Gastroesophageal sphincter (tissue), 4 donors: ENCODE data around the gene ACSM5. TPM values are rescaled to one million over a fixed set of nuclear protein-coding genes. Genes with fewer than 3 reads are reported as not detected.

Source experiments
- ATAC-seq: fragments of 150-250 bp; one replicate; pipeline ENCODE4 v1.9.1; 2016; ENCODE audit warnings: mild to moderate bottlenecking, moderate library complexity
- H3K27ac ChIP-seq, 4 donors: fragments of 200-600 bp; sonication (generic) in 3 of 4; 1 replicate in 3 of 4; 2 replicates in 1 of 4; pipeline ENCODE4 v1.5.1; 2016 to 2019
- H3K27me3 ChIP-seq: fragments of 200-600 bp; sonication (generic); one replicate; pipeline ENCODE4 v1.5.1; 2019
- H3K36me3 ChIP-seq, 2 donors: fragments of 200-600 bp; sonication (generic); one replicate each; pipeline ENCODE4 v1.5.1; 2019; ENCODE audit warnings: control low read depth in 1 of 2
- H3K4me1 ChIP-seq, 3 donors: fragments of 200-600 bp; sonication (generic); 1 replicate in 2 of 3; 2 replicates in 1 of 3; pipeline ENCODE4 v1.5.1; 2016 to 2019; ENCODE audit warnings: control low read depth in 2 of 3
- H3K4me3 ChIP-seq, 2 donors: fragments of 200-600 bp; sonication (generic); one replicate each; pipeline ENCODE4 v1.5.1; 2019; ENCODE audit warnings: mild to moderate bottlenecking in 1 of 2, moderate library complexity in 1 of 2
- H3K9me3 ChIP-seq, 3 donors: fragments of 200-600 bp; sonication (generic); one replicate each; pipeline ENCODE4 v1.5.1; 2017 to 2019; ENCODE audit warnings: control low read depth in 2 of 3
- EP300 ChIP-seq: sonication (generic); formaldehyde crosslinking; IDR thresholded peaks from one replicate; pipeline ENCODE4 v1.6.1; 2017; ENCODE audit warnings: antibody characterized with exemption, mild to moderate bottlenecking
- POLR2A ChIP-seq, 2 donors: fragments of 450-650 bp; IDR thresholded peaks; one replicate each; pipeline ENCODE4 v1.6.1; 2017; ENCODE audit warnings: antibody characterized with exemption in 2 of 2, mild to moderate bottlenecking in 2 of 2, moderate library complexity in 1 of 2
- POLR2AphosphoS5 ChIP-seq: sonication (generic); formaldehyde crosslinking; IDR thresholded peaks from one replicate; pipeline ENCODE4 v1.6.1; 2017; ENCODE audit warnings: antibody characterized with exemption
- WGBS, 2 donors: methylation state at CpG; one replicate each; pipeline ENCODE4 v1.1.5; 2018; ENCODE audit warnings: low coverage in 1 of 2; 5-methylcytosine and 5-hydroxymethylcytosine counted together
- total RNA-seq, 4 donors: library from RNA; depleted of rRNA; stranded (reverse); fragments of >200 nt; gene quantifications; one replicate each; pipeline ENCODE4 v1.1.0, GENCODE V29; 2016
- TF ChIP-seq, protein P1 (sequence below), 4 experiments: fragments of 200-600 bp in 2 of 4; fragments of 450-650 bp in 2 of 4; sonication (generic) in 1 of 4; IDR thresholded peaks; one replicate each; pipeline ENCODE4 v1.5.1; 2017 to 2019; ENCODE audit warnings: antibody characterized with exemption in 4 of 4, mild to moderate bottlenecking in 2 of 4, moderate library complexity in 2 of 4

Gene ACSM5
- total RNA-seq, 4 donors from 2014 or later = 1.3 to 5.4 (median 5.0) TPM

DNA sequence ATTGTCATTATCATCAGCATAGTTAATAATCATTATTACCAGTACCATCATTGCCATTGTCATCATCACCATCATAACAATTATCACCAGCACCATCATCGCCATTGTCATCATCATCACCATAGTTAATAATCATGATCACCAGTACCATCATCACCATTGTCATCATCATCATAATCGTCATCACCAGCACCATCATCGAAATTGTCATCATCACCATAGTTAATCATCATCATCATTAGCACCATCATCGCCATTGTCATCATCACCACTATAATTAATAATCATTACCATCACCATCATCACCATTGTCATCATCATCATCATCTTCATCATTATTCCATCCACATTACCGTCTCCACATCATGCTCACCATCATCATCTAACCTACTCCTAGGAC is 18.3 kb upstream of the ACSM5 start:
- H3K9me3 ChIP-seq = no peaks in the 10 kb centered on the region
- H3K27me3 ChIP-seq = peaks cover 5% of the 10 kb centered on the region
- WGBS, 2 donors = 65 to 93% methylated on average over 2 to 5 of the region's 5 CpGs
- H3K27ac ChIP-seq = no peak overlapping the region
- TF ChIP-seq POLR2A (IDR thresholded peaks at IDR 0.05) (no peak), POLR2AphosphoS5 (no peak), EP300 (no peak)
- TF ChIP-seq, protein P1, sequence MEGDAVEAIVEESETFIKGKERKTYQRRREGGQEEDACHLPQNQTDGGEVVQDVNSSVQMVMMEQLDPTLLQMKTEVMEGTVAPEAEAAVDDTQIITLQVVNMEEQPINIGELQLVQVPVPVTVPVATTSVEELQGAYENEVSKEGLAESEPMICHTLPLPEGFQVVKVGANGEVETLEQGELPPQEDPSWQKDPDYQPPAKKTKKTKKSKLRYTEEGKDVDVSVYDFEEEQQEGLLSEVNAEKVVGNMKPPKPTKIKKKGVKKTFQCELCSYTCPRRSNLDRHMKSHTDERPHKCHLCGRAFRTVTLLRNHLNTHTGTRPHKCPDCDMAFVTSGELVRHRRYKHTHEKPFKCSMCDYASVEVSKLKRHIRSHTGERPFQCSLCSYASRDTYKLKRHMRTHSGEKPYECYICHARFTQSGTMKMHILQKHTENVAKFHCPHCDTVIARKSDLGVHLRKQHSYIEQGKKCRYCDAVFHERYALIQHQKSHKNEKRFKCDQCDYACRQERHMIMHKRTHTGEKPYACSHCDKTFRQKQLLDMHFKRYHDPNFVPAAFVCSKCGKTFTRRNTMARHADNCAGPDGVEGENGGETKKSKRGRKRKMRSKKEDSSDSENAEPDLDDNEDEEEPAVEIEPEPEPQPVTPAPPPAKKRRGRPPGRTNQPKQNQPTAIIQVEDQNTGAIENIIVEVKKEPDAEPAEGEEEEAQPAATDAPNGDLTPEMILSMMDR (IDR thresholded peaks at IDR 0.05) = no peak
- peaks cover 4 to 20% (median 5%) of the 10 kb centered on the region in 3 donors for H3K4me1 ChIP-seq
- no peaks in the 10 kb centered on the region for H3K36me3 ChIP-seq
- H3K4me3 ChIP-seq = no peak overlapping the region
- ATAC-seq = no peak

DNA sequence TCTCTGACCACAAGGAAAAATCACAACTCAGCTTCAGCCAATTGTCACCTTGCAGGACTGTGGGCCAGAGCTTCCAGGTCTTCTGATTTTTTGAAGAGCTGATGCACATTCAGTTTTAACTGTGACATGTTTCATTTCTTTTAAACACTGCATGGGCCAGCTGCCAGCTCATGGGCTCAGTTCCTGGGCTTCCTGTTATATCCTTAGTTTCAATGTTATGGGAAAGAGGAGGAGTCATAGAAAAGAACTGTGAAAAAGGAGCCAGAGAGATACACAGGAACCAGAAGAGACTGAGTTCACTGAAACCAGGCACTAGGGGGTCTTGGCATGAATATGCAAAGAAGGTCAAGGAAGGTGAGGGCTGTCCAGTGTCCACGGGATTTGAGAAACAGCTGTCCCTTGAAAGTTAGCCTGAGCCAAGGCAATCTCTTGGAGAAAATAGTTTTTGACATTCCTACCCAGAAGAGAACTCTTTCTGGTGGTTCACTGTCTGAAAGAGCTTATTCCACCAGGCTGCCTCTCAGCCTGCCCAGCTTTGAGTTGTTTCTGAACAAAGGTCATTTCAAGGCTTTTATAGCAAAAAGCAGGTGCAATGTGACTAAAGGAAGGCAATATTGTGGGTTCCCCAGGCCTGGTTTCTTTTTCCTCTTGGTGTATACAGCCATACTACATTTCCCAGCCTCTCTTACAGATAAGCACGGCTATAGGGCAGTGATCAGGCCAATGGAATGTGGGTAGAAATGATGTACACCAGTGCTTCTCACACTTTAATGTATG is 15.3 kb upstream of the ACSM5 start:
- Histone ChIP-seq H3K4me1 (peaks cover 4 to 16% (median 5%) of the 10 kb centered on the region in 3 donors), H3K27ac (peak overlapping the region in 3 of 4 donors; percentile 36 to 46 (median 42)), H3K36me3 (no peaks in the 10 kb centered on the region), H3K9me3 (no peaks in the 10 kb centered on the region), H3K4me3 (no peak overlapping the region), H3K27me3 (no peaks in the 10 kb centered on the region)
- ATAC-seq = no peak
- TF ChIP-seq POLR2AphosphoS5 (peak; percentile 21), EP300 (no peak)
- 40 to 41% methylated on average over 2 of the region's 2 CpGs for WGBS, 2 donors

DNA sequence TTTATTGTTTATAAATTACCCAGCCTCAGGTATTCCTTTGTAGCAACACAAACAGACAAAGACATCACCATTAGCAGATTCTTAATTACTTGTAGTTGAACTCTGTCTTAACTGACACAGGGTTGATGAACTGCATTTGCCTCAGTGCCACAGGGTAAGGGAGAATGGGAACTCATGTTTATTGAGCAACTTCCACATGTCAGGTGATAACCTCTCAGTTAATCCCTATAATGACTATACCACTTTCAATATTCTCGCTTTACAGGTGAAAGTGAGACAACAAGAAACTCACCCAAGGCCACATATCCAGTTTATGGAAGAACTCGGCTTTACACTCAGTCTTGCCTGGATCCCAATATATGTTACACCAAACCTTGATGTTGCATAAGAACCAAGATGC is 13.4 kb upstream of the ACSM5 start:
- WGBS, 2 donors = 58 to 86% methylated on average over 2 of the region's 2 CpGs
- TF ChIP-seq POLR2AphosphoS5 (no peak), EP300 (no peak), POLR2A (IDR thresholded peaks at IDR 0.05) (no peak)
- TF ChIP-seq, protein P1 (IDR thresholded peaks at IDR 0.05) = no peak

DNA sequence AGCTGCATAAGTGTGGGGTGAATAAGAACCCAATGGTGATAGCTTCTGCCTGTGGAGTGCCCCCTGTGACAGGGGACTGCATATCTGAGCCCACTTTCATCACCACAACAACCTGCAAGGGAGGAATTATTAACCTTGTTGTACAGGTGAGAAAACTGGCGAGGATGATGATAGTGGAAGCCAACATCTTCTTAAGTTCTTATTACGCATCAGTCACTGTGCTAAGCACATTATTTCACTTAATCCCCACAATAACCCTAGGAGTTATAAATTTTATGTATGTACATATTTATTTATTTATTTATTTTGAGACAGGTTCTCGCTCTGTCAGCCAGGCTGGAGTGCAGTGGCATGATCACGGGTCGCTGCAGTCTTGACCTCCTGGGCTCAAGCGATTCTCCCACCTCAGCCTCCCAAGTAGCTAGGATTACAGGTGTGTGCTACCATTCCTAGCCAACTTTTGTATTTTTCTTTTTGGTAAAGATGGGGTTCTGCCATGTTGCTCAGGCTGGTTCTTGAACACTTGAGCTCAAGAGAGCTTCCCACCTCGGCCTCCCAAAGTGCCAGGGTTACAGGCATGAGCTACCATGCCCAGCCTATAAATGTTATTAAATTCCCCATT is 12.4 kb upstream of the ACSM5 start:
- WGBS, 2 donors = 95 to 98% methylated on average over 6 to 7 of the region's 7 CpGs

More for the DNA sequence above, 13.4 kb upstream of the ACSM5 start:
- Histone ChIP-seq H3K27me3 (no peaks in the 10 kb centered on the region), H3K4me3 (no peak overlapping the region), H3K36me3 (no peaks in the 10 kb centered on the region), H3K27ac (no peak overlapping the region), H3K4me1 (peaks cover 4 to 16% (median 5%) of the 10 kb centered on the region in 3 donors), H3K9me3 (no peaks in the 10 kb centered on the region)
- no peak for ATAC-seq

DNA sequence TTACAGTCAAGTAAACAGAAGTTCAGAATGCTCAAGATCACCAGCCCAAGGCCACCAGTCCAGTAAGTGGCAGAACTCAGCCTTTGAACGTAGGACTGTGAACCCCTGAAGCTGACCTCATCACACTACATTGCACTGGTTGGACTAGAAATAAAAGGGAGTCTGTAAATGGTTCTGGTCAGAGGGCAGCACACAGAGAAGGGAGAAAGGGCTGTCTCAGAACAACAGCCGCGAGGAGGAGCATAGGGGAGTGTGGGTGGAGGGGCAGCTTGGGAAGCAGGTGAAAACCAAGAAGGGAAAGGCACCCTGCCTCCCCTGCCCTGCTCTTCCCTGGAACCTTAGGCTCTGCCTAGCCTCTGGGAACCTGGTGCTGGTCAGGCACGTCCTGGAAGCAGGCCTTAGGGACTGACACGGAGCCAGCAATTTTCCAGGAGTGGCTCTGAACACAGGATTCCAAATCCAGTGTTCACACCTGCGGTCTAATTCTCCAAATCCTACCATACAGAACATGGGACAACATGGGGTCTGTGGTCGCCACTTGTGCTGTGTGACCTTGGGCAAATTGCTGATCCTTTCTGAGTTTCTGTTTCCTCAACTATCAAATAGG is 11.8 kb upstream of the ACSM5 start:
- 57 to 75% methylated on average over 1 to 7 of the region's 7 CpGs for WGBS, 2 donors
- no peaks in the 10 kb centered on the region for H3K36me3 ChIP-seq
- H3K4me1 ChIP-seq = peaks cover 4 to 16% (median 5%) of the 10 kb centered on the region in 3 donors
- no peaks in the 10 kb centered on the region for H3K9me3 ChIP-seq
- H3K27me3 ChIP-seq = no peaks in the 10 kb centered on the region
- H3K4me3 ChIP-seq = no peak overlapping the region
- H3K27ac ChIP-seq = no peak overlapping the region
- TF ChIP-seq EP300 = no peak
- no peak for TF ChIP-seq POLR2A (IDR thresholded peaks at IDR 0.05)
- TF ChIP-seq, protein P1 (IDR thresholded peaks at IDR 0.05) = no peak
- no peak for TF ChIP-seq POLR2AphosphoS5
- ATAC-seq = no peak

More for the DNA sequence above, 12.4 kb upstream of the ACSM5 start:
- Histone ChIP-seq H3K27ac (no peak overlapping the region), H3K9me3 (no peaks in the 10 kb centered on the region), H3K4me3 (no peak overlapping the region), H3K36me3 (no peaks in the 10 kb centered on the region), H3K27me3 (no peaks in the 10 kb centered on the region), H3K4me1 (peaks cover 4 to 16% (median 5%) of the 10 kb centered on the region in 3 donors)
- TF ChIP-seq POLR2A (IDR thresholded peaks at IDR 0.05) = no peak
- TF ChIP-seq POLR2AphosphoS5 = no peak
- ATAC-seq = no peak
